MM.1S (cell line): ENCODE measurements around the gene ZNF804A.

Experiments used
- DNase-seq: peaks from one replicate; pipeline ENCODE4 v3.0.0-alpha.2; 2015
- H2AFZ ChIP-seq: fragments of 300-600 bp; sonication (generic); 2 replicates; pipeline ENCODE4 v1.6.0; 2016; ENCODE audit warnings: antibody characterized with exemption, low read length
- H3F3A ChIP-seq: fragments of 300-600 bp; sonication (generic); 2 replicates; pipeline ENCODE4 v1.6.1; 2016; ENCODE audit warnings: mild to moderate bottlenecking, antibody characterized with exemption, low read length, moderate library complexity, mixed read lengths; ENCODE audit not compliant: insufficient read depth
- H3K27ac ChIP-seq: fragments of 300-600 bp; sonication (generic); 2 replicates; pipeline ENCODE4 v1.5.1; 2016; ENCODE audit warnings: mild to moderate bottlenecking, low read length
- H3K27me3 ChIP-seq: fragments of 300-600 bp; sonication (generic); replicated peaks from 2 replicates; pipeline ENCODE4 v1.6.0; 2016; ENCODE audit warnings: low read length; ENCODE audit not compliant: insufficient read depth
- H3K36me3 ChIP-seq: fragments of 300-600 bp; sonication (generic); replicated peaks from 2 replicates; pipeline ENCODE4 v1.6.1; 2016; ENCODE audit warnings: mild to moderate bottlenecking, low read length, mixed read lengths; ENCODE audit not compliant: insufficient read depth
- H3K4me1 ChIP-seq: fragments of 300-600 bp; sonication (generic); 2 replicates; pipeline ENCODE4 v1.6.1; 2016; ENCODE audit warnings: low read length, mixed read lengths
- H3K4me2 ChIP-seq: fragments of 300-600 bp; sonication (generic); 2 replicates; pipeline ENCODE4 v1.6.0; 2016; ENCODE audit warnings: low read depth, low read length
- H3K4me3 ChIP-seq: fragments of 300-600 bp; sonication (generic); 2 replicates; pipeline ENCODE4 v1.5.1; 2016; ENCODE audit warnings: low read length, mixed read lengths
- H3K79me2 ChIP-seq: fragments of 300-600 bp; sonication (generic); 2 replicates; pipeline ENCODE4 v1.6.1; 2016; ENCODE audit warnings: mixed run types, low read length, mixed read lengths
- H3K9ac ChIP-seq: fragments of 300-600 bp; sonication (generic); 2 replicates; pipeline ENCODE4 v1.6.1; 2016; ENCODE audit warnings: low read length, mixed read lengths
- H3K9me2 ChIP-seq: fragments of 300-600 bp; sonication (generic); replicated peaks from 2 replicates; pipeline ENCODE4 v1.6.1; 2016; ENCODE audit warnings: mild to moderate bottlenecking, low read length, mixed read lengths; ENCODE audit not compliant: insufficient read depth
- H3K9me3 ChIP-seq: fragments of 300-600 bp; sonication (generic); replicated peaks from 2 replicates; pipeline ENCODE4 v1.6.1; 2016; ENCODE audit warnings: mild to moderate bottlenecking, low read length, mixed read lengths; ENCODE audit not compliant: insufficient read depth
- H4K20me1 ChIP-seq: fragments of 300-600 bp; sonication (generic); 2 replicates; pipeline ENCODE4 v1.6.1; 2016; ENCODE audit warnings: mild to moderate bottlenecking, low read length, moderate library complexity, mixed read lengths; ENCODE audit not compliant: insufficient read depth
- CTCF ChIP-seq: fragments of 300-600 bp; sonication (generic); IDR thresholded peaks from 2 replicates; pipeline ENCODE4 v1.5.1; 2016; ENCODE audit warnings: antibody characterized with exemption, low read length, mixed read lengths
- EZH2 ChIP-seq: fragments of 300-600 bp; sonication (generic); optimal IDR thresholded peaks from 2 replicates; pipeline ENCODE3; 2017; ENCODE audit warnings: low read depth, mild to moderate bottlenecking, antibody characterized with exemption, low read length, mixed read lengths
- EZH2phosphoT487 ChIP-seq: fragments of 300-600 bp; sonication (generic); IDR thresholded peaks from 2 replicates; pipeline ENCODE4 v1.6.1; 2018; ENCODE audit warnings: antibody characterized with exemption, low read length

The ZNF804A gene

GRCh38 chr2:184597571-184597991 is 748 bp upstream of the ZNF804A start:
- Histone ChIP-seq H3K27ac (peak overlapping the region; percentile 32; the same call in 1 of the 2 replicates), H3K9me2 (no peaks in the 10 kb centered on the region), H3K9ac (peak overlapping the region; percentile 42; the same call in 1 of the 2 replicates), H3K4me2 (peak overlapping the region; percentile 66), H2AFZ (peak overlapping the region; percentile 88), H3K79me2 (peaks cover 37% of the 10 kb centered on the region), H3K4me3 (peak overlapping the region; percentile 73), H3K27me3 (no peaks in the 10 kb centered on the region), H3K9me3 (no peaks in the 10 kb centered on the region), H3F3A (peaks cover 14% of the 10 kb centered on the region), H3K4me1 (peaks cover 5% of the 10 kb centered on the region; the same call in 1 of the 2 replicates), H3K36me3 (no peaks in the 10 kb centered on the region), H4K20me1 (no peaks in the 10 kb centered on the region)
- TF ChIP-seq CTCF, result no peak
- TF ChIP-seq EZH2, result no peak
- no peak for TF ChIP-seq EZH2phosphoT487
- peak; percentile 29 for DNase-seq

GRCh38 chr2:184598002-184598315 is 370 bp upstream of the ZNF804A start:
- no peak for DNase-seq
- H3K4me2 ChIP-seq, result peak overlapping the region; percentile 66

GRCh38 chr2:184599054-184599871 is 934 bp downstream of the ZNF804A start:
- Histone ChIP-seq H3K79me2 (peaks cover 53% of the 10 kb centered on the region), H3K4me1 (peaks cover 5% of the 10 kb centered on the region; the same call in 1 of the 2 replicates), H3K9ac (peak overlapping the region; percentile 53), H3K4me3 (peak overlapping the region; percentile 73), H2AFZ (peak overlapping the region; percentile 55), H3F3A (peaks cover 14% of the 10 kb centered on the region), H3K27me3 (no peaks in the 10 kb centered on the region), H3K4me2 (peak overlapping the region; percentile 75), H4K20me1 (no peaks in the 10 kb centered on the region), H3K9me2 (no peaks in the 10 kb centered on the region), H3K27ac (peak overlapping the region; percentile 47; the same call in 1 of the 2 replicates), H3K36me3 (no peaks in the 10 kb centered on the region), H3K9me3 (no peaks in the 10 kb centered on the region)
- TF ChIP-seq EZH2phosphoT487, result no peak
- TF ChIP-seq CTCF, result no peak
- no peak for TF ChIP-seq EZH2
- DNase-seq, result peak; percentile 60

More at GRCh38 chr2:184598002-184598315, 370 bp upstream of the ZNF804A start:
- Histone ChIP-seq H2AFZ (peak overlapping the region; percentile 88), H3K9me3 (no peaks in the 10 kb centered on the region), H3K36me3 (no peaks in the 10 kb centered on the region), H3K9me2 (no peaks in the 10 kb centered on the region), H3K4me3 (peak overlapping the region; percentile 73), H3K9ac (peak overlapping the region; percentile 42; the same call in 1 of the 2 replicates), H4K20me1 (no peaks in the 10 kb centered on the region), H3F3A (peaks cover 14% of the 10 kb centered on the region), H3K27me3 (no peaks in the 10 kb centered on the region), H3K27ac (peak overlapping the region; percentile 32; the same call in 1 of the 2 replicates), H3K79me2 (peaks cover 41% of the 10 kb centered on the region), H3K4me1 (peaks cover 5% of the 10 kb centered on the region; the same call in 1 of the 2 replicates)
- TF ChIP-seq EZH2 (no peak), EZH2phosphoT487 (no peak), CTCF (no peak)
